Stimulated activated CD4-positive, alpha-beta T cell treated with anti-CD3 and anti-CD28 coated beads, Interleukin-2, amount 100 ng/mL, for 4 hours (primary cell): Measurements from ENCODE around the gene PARD3B.

ENCODE experiments used
- DNase-seq: peaks from one replicate; pipeline ENCODE4 v3.0.0-alpha.2; 2020; ENCODE audit warnings: low read depth

Gene PARD3B

DNA sequence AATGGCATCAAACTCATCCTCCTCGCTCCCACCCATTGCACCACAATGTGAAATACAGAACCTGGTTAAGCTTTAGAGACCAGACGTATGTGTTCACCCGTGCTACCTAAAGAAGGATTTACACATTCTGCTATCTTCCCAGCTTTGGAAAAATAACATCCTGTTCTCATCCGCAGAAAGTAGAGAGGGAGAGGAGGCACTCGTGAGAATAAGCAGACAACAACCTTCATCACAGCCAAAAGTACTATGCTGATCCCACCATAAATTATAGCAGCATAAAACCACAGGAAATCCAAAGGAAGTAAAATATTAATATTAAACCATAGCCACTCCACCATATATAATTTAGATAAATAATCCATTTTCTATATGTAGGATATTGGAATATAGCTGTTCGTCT is 1025.4 kb downstream of the PARD3B start:
- no peak for DNase-seq

GRCh38 chr2:205571360-205571959 is 1026.2 kb downstream of the PARD3B start:
- DNase-seq: no peak

GRCh38 chr2:205574001-205574400 is 1028.7 kb downstream of the PARD3B start:
- no peak for DNase-seq

- DNase-seq: no peak
Observed at GRCh38 chr2:205579335-205579734, 1034.1 kb downstream of the PARD3B start.

DNA sequence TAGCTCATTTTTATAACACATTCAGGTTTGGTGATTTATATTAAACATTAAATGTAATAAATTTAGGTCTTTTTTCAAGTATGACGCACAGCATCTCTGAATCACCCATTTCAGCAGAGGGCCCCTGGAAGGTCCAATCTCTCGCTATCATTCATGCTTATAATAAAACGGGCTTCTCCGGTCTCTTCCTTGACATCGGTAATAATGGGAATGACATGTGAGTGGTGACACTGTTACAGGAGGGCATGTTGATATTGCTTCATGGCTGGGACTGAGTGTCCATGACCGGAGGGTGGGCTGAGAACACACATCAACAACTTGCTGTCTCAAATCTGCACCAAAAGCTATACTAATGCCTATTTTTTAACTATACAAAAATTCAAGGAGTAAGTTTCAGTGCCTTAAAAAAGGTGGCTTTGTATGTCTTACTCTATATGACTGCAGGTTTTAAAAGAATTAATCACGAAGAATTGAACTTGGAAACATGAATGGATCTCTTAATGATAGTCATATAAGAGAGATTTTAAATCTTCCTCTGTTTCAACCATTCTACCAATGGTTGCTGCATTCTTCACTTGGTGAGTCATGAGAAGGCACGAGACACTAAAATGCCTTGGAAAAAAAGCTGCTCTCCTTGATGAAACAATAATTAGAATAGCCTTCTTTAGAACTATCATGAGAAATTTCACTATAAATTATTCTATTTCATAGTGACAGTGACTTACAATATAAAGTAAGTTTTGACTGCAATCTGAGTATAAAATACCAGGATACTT is 1035.1 kb downstream of the PARD3B start:
- no peak for DNase-seq

DNA sequence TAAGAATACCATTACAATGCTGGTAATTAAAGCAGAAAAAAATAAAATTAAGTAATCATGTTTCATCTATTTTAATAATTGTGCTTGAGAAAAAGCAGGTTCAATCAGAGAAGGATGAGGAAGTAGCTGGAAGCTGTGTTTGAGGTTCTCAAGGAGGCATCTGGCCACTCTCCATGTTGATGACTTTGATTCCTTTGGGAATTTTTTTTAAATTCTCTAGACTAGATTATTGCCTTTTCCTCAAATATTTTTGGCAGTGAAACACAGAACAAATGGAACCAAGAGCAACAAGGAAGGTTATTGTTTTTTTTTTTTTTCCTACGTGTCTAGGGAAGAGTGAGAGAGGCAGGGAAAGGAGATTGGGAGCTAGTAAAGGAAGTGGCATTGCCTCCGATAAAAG is 1037.1 kb downstream of the PARD3B start:
- no peak for DNase-seq

DNA sequence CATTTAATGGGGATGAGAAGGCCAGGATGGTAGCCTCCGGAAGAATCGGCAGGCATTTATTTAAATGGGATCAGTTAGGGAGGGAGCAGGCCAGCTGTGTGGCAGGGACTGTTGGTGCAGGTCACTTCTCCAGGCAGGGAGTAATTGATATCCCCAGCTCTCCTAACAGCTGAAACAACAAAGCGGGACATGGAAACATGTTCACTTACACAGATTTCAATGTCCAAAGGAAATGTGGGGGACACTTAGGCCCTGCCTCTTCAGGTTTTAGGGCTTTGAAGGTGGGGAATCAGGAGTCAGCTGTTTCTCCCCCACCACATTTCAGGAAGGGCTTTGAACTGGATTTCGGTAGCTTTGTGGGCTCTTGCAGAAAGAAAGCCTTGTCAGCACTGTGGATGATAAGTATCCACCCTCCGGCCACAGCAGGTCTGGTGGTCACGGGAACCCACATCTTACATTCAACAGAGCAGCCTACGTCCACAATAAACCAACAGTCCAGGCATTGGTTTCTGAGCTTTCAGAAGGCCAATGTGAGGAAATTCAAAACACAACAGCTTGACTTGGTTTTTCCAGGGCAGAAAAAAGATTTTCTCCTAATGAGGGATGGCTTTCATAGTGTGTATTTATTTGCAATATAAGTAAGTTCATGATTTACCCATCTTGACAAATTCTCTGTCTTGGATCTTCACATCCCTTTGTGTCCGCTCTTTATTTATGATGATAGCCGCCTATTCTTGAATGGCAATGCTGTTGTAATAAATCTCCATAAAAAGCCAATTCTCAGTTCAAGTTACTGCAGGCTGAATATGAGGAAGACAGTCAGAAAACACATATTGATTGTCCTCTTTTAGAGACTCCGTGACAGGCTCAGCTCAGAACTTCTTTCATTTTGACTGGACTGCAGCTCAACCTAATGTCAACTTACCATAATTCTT is 1040.4 kb downstream of the PARD3B start:
- DNase-seq: no peak

GRCh38 chr2:205586626-205587025 is 1041.4 kb downstream of the PARD3B start:
- DNase-seq: no peak

DNA sequence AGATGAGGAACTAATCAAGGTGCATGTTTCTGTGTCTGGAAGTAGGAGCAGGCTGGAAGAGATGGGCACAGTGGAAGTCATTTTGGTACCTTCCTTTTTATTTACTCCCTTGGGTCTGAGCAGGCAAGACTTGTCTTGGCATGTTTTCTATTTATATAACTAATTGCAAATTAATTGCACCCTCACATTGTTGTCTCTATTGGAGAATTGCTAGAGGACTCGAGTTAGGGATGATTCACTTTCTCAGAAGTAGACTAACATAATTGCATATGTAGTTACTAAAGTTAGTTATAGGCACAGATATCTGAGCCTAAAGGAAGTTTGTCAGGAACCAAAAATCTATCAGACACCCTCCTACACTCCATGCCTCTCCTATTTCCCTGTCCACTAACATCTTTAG is 1044.2 kb downstream of the PARD3B start:
- DNase-seq: no peak

- DNase-seq: no peak
Observed at GRCh38 chr2:205590759-205591158, 1045.5 kb downstream of the PARD3B start.

DNA sequence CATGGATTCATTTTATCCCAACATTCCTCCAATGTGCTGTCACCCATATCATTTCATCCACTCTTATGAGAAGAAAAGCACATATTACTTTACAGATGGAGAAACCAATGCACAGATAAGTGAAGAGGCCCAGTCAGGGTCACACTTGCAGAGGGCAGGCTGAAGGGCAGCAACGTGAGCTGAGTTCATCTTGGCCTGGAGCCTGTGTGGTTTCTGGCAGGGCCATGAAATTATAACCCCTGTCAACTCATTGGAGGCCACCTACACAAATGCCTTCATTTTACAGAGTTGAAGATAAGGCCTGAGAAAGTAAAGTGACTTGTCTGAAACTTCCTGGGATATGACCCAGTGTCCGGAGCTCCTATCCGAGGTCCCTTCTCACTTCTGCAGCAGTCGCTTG is 1048.6 kb downstream of the PARD3B start:
- no peak for DNase-seq

- DNase-seq: no peak
Observed at GRCh38 chr2:205596581-205596980, 1051.3 kb downstream of the PARD3B start.

DNA sequence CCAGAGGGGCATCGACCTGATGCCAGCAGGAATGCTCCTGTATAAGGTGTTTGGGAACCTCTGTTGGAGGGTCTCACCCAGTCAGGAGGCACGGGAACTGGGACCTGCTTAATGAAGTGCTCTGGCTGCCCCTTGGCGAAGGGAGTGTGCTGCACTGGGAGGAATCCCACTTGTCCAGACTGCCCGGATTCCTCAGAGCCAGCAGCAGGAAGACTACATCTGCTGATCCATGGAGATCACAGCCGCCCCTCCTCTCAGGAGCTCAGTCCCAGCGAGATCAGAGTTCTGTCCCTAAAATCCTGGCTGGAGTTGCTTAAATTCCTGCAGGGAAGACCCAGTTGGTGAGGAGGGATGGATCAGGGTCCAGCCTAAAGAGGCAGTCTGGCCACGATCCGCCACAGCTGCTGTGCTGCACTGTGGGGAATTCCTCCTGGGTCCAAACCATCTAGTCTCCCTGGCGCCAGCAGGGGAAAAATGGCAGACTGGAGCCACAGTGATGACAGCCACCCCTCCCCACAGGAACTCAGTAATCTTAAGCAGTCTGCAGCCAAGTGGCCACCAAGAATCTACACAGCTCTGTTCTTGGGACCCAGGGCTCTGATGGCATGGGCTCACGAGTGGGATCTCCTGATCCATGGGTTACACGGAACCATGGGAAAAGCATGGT is 1060.5 kb downstream of the PARD3B start:
- no peak for DNase-seq

GRCh38 chr2:205607146-205607545 is 1061.9 kb downstream of the PARD3B start:
- DNase-seq: no peak

DNA sequence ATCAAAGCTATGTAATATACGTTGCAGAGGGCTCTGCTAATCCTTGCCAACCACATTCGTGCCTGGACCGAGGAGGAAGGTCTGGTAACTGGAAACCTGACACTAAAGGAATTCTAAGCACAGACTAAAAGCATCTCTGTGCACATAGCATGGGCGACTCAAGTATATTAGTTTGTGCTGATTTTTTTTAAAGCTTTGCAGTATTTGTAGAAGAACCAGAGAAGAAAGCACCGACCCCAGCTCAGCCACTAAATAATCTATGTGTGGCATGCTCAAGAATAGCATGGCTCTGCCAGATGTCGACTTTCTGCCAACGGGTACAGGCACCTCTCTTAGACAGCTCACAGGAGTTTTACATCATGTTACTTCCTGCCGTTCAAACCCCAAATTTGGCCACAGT is 1063.8 kb downstream of the PARD3B start:
- DNase-seq: no peak

GRCh38 chr2:205610437-205610836 is 1065.2 kb downstream of the PARD3B start:
- DNase-seq: no peak

DNA sequence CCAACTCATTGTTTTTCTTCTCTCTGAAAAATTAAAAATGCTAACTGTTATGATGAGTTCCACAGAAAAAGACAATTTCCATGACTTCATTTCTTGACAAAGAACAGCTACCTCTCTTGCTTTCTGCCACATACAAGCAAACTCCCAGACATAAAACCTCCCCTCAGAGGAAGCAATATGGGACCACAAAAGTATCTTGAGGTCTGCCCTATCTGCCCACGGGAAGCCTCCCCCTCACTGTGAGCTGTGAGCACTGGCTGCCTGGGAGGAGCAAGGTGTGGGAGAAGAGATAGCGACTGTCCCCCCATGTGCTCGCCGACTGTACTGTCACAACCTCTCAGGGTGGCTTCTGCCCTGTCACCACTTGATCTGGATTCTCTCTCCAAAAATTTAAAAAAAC is 1067.4 kb downstream of the PARD3B start:
- peak; percentile 53 for DNase-seq

DNA sequence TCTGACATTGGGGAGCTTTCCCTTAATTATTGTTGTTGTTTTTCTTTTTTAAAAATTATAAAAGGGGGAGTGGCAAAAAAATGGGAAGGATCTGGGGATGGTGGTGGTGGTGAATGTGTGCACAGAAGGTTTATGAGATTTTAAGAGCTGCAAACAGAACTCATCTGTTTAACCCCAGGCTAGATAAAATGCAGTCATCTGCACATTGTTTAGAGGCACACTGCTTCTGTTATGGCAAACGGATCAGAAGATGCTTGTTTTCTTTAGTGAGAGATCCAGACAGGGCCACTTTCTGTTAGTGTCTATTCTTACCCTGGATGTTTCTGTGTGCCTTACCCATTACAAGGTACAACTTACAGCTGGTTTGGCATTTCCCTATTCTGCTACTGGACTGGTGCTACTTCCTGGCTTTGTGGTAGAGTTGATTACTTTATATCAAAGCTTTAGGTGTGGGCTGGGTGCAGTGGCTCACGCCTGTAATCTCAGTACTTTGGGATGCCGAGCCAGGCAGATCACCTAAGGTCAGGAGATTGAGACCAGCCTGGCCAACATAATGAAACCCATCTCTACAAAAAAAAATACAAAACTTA is 1068.8 kb downstream of the PARD3B start:
- DNase-seq: no peak

DNA sequence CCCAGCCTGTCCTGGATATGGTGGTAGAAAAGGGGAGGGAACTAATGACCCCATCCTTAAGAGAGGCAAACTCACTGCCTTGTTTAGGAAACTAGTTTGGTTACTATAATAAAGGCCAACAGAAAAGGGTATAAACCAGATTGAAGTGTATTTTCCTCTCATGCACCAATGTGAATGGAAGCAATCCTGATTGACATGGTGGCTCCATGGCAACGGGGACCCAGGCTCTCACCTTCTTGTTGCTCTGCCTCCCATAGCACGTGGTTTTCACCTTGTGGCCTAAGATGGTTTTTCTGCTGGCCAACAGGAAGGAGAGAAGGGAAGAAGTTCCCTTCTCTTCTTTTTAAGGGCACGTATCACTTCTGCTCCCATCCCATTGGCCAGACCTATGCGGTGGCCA is 1069.7 kb downstream of the PARD3B start:
- no peak for DNase-seq

GRCh38 chr2:205617905-205618304 is 1072.6 kb downstream of the PARD3B start:
- DNase-seq: no peak

DNA sequence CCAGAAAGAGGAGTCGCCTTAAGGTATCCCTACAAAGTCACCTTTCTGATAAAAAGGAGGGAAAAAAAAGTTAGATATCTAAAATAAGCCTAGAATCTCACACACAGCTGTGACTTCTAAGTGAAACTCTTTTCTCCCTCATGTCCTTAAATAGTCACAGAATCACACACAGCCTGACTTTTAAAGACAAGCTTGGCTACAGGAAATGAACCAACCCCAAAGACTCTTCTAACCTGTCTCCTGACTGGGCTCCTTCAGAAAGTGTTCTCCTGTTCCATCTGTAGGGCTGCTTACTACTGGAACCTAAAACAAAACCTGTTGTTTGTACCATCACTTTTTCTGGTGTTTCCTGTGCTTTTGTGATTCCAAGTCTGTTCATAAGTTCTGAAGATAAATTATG is 1074.3 kb downstream of the PARD3B start:
- DNase-seq: no peak

DNA sequence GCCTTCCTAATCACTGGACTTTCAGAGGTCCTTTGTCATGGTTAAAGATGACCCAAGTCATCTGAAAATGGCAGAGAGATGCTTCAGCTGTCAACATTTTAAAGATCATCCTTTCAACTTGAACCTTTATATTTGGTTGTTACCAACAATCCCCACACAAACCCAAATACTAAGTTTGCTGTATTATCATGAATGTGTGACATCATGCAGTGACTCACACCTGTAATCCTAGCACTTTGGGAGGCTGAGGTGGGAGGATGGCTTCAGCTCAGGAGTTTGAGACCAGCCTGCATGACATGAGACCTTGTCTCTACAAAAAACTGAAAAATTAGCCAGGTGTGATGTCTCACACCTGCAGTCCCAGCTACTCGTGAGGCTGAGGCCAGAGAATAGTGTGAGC is 1081.8 kb downstream of the PARD3B start:
- DNase-seq: no peak
